CD4-positive, alpha-beta T cell (primary cell): Measurements from ENCODE around the gene DDIT4L. TPM values are rescaled to one million over a fixed set of nuclear protein-coding genes. Genes with fewer than 3 reads are reported as not detected.

Experiments used
- ATAC-seq: fragments of 200-7000 bp; cut with Tn5 transposase; one replicate; pipeline ENCODE4 v1.10.0; 2022; ENCODE audit warnings: mild to moderate bottlenecking; ENCODE audit not compliant: poor library complexity
- CTCF ChIA-PET: fragments of 350-600 bp; sonication (Branson Sonifier 250); formaldehyde crosslinking; loops from one replicate; lab custom pipeline; 2021; ENCODE audit warnings: antibody characterized with exemption, inconsistent platforms; lab: Charles Lee
- POLR2A ChIA-PET: fragments of 350-600 bp; sonication (Branson Sonifier 250); formaldehyde crosslinking; loops from one replicate; lab custom pipeline; 2021; ENCODE audit warnings: antibody characterized with exemption, inconsistent platforms; lab: Charles Lee
- DNase-seq, 14 experiments: peaks; one replicate each; pipeline ENCODE4 v3.0.0-alpha.2; 2013 to 2020; ENCODE audit warnings: mixed read lengths in 2 of 14
- H3K27ac ChIP-seq, 2 donors: one replicate each; pipeline versions ENCODE4 v1.5.1 to v1.7.0; 2013; ENCODE audit warnings: low read length in 2 of 2, low read depth in 1 of 2, mild to moderate bottlenecking in 1 of 2
- H3K27me3 ChIP-seq, 2 experiments: 1 replicate in 1 of 2; 2 replicates in 1 of 2; pipeline versions ENCODE4 v1.6.1 to v1.7.0; 2013; ENCODE audit warnings: low read length in 2 of 2, control low read depth in 1 of 2, mild to moderate bottlenecking in 1 of 2, moderate library complexity in 1 of 2; ENCODE audit not compliant: insufficient read depth in 2 of 2, control insufficient read depth in 1 of 2
- H3K36me3 ChIP-seq: one replicate; pipeline ENCODE4 v1.6.1; 2013; ENCODE audit warnings: low read length, control low read depth; ENCODE audit not compliant: insufficient read depth
- H3K4me1 ChIP-seq: one replicate; pipeline ENCODE4 v1.6.1; 2013; ENCODE audit warnings: low read length, control low read depth; ENCODE audit not compliant: insufficient read depth
- H3K4me3 ChIP-seq: one replicate; pipeline ENCODE4 v1.5.1; 2013; ENCODE audit warnings: mild to moderate bottlenecking, low read length, moderate library complexity
- H3K9me3 ChIP-seq, 2 experiments: 1 replicate in 1 of 2; 2 replicates in 1 of 2; pipeline versions ENCODE4 v1.6.1 to v1.7.0; 2013; ENCODE audit warnings: low read length in 2 of 2, mild to moderate bottlenecking in 2 of 2, control low read depth in 1 of 2, moderate library complexity in 1 of 2; ENCODE audit not compliant: control insufficient read depth in 1 of 2, insufficient read depth in 1 of 2
- H3K27ac Mint-ChIP-seq: one replicate; pipeline ENCODE4 v1.8.0; 2020; ENCODE audit warnings: mixed read lengths
- H3K27me3 Mint-ChIP-seq: one replicate; pipeline ENCODE4 v1.8.0; 2021; ENCODE audit warnings: mixed read lengths
- H3K36me3 Mint-ChIP-seq: one replicate; pipeline ENCODE4 v1.8.0; 2021; ENCODE audit warnings: low read depth, mixed read lengths
- H3K4me1 Mint-ChIP-seq: one replicate; pipeline ENCODE4 v1.8.0; 2021; ENCODE audit warnings: low read depth, mixed read lengths
- H3K4me3 Mint-ChIP-seq: one replicate; pipeline ENCODE4 v1.8.0; 2020; ENCODE audit warnings: mild to moderate bottlenecking, mixed read lengths
- H3K9me3 Mint-ChIP-seq: one replicate; pipeline ENCODE4 v1.8.0; 2020; ENCODE audit warnings: mixed read lengths
- CTCF ChIP-seq: fragments of 200-600 bp; IDR thresholded peaks from one replicate; pipeline ENCODE4 v1.8.0; 2022; ENCODE audit warnings: antibody characterized with exemption, mild to moderate bottlenecking
- intact Hi-C, 2 experiments: fragments of 100-400 bp; cut with DNase I in 1 of 2; cut with micrococcal nuclease in 1 of 2; formaldehyde crosslinking; loops; one replicate each; pipeline versions ENCODE4 v1.15.1 to v1.9.0; 2023 to 2025; cut with DNase I, micrococcal nuclease
- total RNA-seq, 174 experiments: library from RNA in 2 of 174; stranded (reverse) in 2 of 174; gene quantifications; one replicate each; pipeline ENCODE4 v1.2.3 and lab custom pipeline; 2021 to 2026

DDIT4L gene
- total RNA-seq, 2 experiments from 2014 or later: not detected

GRCh38 chr4:100169491-100170485 lies 20.5 kb downstream of the DDIT4L start:
- ChIA-PET POLR2A (no interaction called here), CTCF (interaction anchor here (0.5 kb wide), 1 partner anchor 286 kb away, joined by 3 read pairs; no protein-coding TSS in a partner anchor)
- Histone ChIP-seq H3K36me3 (no peaks in the 10 kb centered on the region), H3K4me1 (no peaks in the 10 kb centered on the region), H3K4me3 (no peak overlapping the region), H3K27ac (no peak overlapping the region), H3K9me3 (no peaks in the 10 kb centered on the region), H3K27me3 (no peaks in the 10 kb centered on the region)
- DNase-seq: no peak
- intact Hi-C loops: no loop called here
- no peak overlapping the region for H3K27ac Mint-ChIP-seq
- H3K4me1 Mint-ChIP-seq: no peaks in the 10 kb centered on the region
- no peaks in the 10 kb centered on the region for H3K9me3 Mint-ChIP-seq
- no peak for ATAC-seq
- no peak overlapping the region for H3K4me3 Mint-ChIP-seq
- no peaks in the 10 kb centered on the region for H3K36me3 Mint-ChIP-seq
- no peaks in the 10 kb centered on the region for H3K27me3 Mint-ChIP-seq
- no peak for TF ChIP-seq CTCF

GRCh38 chr4:100168521-100168920 lies 21.7 kb downstream of the DDIT4L start:
- H3K4me1 ChIP-seq: no peaks in the 10 kb centered on the region
- POLR2A ChIA-PET: no interaction called here
- DNase-seq (no peak), ATAC-seq (no peak)
- TF ChIP-seq CTCF: no peak
- Mint-ChIP-seq H3K4me3 (no peak overlapping the region), H3K36me3 (no peaks in the 10 kb centered on the region), H3K4me1 (no peaks in the 10 kb centered on the region), H3K9me3 (no peaks in the 10 kb centered on the region), H3K27me3 (no peaks in the 10 kb centered on the region), H3K27ac (no peak overlapping the region)
- H3K36me3 ChIP-seq: no peaks in the 10 kb centered on the region
- CTCF ChIA-PET: no interaction called here
- intact Hi-C loops: no loop called here
- no peak overlapping the region for H3K4me3 ChIP-seq
- H3K9me3 ChIP-seq: no peaks in the 10 kb centered on the region
- no peaks in the 10 kb centered on the region for H3K27me3 ChIP-seq
- no peak overlapping the region for H3K27ac ChIP-seq

GRCh38 chr4:100166297-100167039 lies 23.8 kb downstream of the DDIT4L start:
- Mint-ChIP-seq H3K9me3 (no peaks in the 10 kb centered on the region), H3K4me3 (no peak overlapping the region), H3K4me1 (no peaks in the 10 kb centered on the region), H3K27ac (no peak overlapping the region), H3K36me3 (no peaks in the 10 kb centered on the region), H3K27me3 (no peaks in the 10 kb centered on the region)
- H3K9me3 ChIP-seq: peaks cover 0 to 6% of the 10 kb centered on the region in 2 experiments
- ATAC-seq: no peak
- TF ChIP-seq CTCF: no peak
- intact Hi-C loops: no loop called here
- POLR2A ChIA-PET: interaction anchor here (0.7 kb wide), 1 partner anchor 221 kb away, joined by 4 read pairs; no protein-coding TSS in a partner anchor
- H3K27me3 ChIP-seq: no peaks in the 10 kb centered on the region
- DNase-seq: no peak
- CTCF ChIA-PET: no interaction called here
- no peaks in the 10 kb centered on the region for H3K4me1 ChIP-seq
- no peak overlapping the region for H3K27ac ChIP-seq
- no peaks in the 10 kb centered on the region for H3K36me3 ChIP-seq
- no peak overlapping the region for H3K4me3 ChIP-seq
